DMS 273 treated with DMSO at 0.1 percent for 48 hours (cell line): ENCODE data around the gene GNAL.
"Not testable (repeated sequence)": the region's sequence is repeated elsewhere in the genome, so short reads cannot be mapped to it uniquely, and the experiment has no call there.

Experiments
- DNase-seq: peaks from one replicate; lab custom pipeline; 2025; lab: John Stamatoyannopoulos, UW

The GNAL gene

DNA sequence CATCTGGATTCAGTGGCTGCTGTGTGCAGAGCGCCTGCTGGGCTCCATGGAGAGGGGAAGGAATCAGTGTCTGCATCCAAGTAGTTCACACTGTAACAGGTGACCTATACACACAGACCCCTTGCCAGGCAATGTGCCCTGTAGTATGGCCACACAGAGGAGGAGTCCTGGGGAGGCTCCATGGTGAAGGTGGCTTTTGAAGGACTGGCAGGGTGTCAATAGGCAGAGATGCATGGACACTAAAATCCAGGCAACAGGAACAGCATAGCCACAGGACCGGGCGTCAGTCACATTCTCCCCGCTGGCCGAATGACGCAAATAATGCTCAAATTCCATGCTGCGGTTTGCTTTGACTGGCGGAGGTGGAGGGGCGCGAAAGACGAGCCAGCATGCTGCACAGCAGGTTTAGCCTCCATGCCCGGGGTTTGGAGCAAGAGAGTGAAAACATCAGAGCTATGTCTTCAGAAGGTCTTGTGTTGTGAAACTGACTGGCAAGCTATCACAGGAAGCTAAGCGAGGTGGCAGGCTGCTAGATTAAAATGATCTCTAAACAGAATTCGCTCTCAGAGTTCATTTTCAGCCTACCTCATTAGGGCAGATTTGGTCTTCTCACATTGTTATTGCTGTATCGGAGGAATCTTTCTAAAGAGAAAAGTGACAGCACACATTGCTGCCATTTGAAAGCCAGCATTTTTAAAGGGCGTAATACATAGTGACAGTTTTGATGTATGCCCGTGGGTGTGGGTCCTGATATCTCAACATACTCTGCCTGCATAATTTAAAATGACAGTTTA lies 161.0 kb downstream of the GNAL start:
- DNase-seq = peak; percentile 60

DNA sequence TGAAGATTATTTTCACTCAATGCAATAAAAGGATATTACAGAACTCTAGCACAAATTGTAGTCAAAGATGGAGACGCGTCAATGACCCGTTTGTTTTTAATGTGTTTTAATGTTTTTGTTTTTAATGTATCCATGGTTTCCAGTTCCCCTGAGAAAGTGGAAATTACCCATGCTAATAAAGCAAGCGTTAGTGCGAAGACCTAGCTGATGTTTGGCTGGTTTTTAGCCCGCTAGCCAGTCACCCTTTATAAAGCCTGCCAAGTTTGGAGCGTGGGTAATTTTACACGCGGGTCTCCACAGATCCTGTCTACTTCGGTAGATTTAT lies 161.7 kb downstream of the GNAL start:
- peak; percentile 23 for DNase-seq

DNA sequence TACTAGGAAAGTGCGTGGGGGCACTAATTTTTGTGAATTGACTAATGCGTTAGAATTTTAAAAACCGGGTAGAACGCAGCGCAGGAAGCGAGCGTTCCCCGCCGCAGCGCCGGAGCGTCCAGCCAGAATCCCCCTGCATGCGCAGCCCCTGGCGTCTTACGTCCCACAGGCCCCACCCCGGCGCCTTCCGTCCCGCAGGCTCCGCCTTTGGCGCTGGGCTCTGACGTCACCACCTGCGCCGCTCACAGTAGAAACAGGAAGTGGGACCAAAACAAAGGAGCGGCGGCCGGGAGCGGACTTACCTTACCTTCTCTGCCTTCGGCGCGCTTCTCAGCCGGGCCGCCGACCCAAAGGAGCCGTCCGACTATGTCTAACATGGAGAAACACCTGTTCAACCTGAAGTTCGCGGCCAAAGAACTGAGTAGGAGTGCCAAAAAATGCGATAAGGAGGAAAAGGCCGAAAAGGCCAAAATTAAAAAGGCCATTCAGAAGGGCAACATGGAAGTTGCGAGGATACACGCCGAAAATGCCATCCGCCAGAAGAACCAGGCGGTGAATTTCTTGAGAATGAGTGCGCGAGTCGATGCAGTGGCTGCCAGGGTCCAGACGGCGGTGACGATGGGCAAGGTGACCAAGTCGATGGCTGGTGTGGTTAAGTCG lies 162.2 kb downstream of the GNAL start, which contains the start of gene CHMP1B:
Gene CHMP1B, plus strand, starts transcription at position 268 of the 660 bp plus-strand sequence. Its CDS starts 99 bp downstream, at position 367.
- DNase-seq = peak; percentile 76

DNA sequence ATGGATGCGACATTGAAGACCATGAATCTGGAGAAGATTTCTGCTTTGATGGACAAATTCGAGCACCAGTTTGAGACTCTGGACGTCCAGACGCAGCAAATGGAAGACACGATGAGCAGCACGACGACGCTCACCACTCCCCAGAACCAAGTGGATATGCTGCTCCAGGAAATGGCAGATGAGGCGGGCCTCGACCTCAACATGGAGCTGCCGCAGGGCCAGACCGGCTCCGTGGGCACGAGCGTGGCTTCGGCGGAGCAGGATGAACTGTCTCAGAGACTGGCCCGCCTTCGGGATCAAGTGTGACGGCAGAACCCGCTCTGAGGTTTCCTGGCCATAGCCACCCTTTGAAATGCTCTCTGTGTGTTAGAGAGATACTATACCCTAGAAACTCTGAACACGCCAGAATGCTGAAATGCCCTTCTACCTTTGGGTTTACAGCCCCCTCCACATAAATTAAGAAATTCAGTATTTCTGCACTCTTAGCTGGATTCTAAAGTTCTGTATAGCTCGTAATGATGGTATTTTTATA lies 162.8 kb downstream of the GNAL start:
- DNase-seq = no peak

DNA sequence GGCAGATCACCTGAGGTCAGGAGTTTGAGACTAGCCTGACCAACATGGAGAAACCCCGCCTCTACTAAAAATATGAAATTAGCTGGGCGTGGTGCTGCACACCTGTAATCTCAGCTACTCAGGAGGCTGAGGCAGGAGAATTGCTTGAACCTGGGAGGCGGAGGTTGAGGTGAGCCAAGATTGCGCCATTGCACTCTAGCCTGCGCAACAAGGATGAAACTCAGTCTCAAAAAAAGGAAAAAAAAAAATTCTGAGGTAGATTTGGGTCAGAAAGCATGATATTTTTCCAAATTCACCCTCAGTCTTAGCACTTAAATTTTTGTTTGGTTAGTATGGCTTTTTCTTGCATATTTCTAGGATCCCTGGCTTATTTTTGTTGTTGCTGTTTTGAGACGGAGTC lies 165.5 kb downstream of the GNAL start:
- not testable (repeated sequence) for DNase-seq

DNA sequence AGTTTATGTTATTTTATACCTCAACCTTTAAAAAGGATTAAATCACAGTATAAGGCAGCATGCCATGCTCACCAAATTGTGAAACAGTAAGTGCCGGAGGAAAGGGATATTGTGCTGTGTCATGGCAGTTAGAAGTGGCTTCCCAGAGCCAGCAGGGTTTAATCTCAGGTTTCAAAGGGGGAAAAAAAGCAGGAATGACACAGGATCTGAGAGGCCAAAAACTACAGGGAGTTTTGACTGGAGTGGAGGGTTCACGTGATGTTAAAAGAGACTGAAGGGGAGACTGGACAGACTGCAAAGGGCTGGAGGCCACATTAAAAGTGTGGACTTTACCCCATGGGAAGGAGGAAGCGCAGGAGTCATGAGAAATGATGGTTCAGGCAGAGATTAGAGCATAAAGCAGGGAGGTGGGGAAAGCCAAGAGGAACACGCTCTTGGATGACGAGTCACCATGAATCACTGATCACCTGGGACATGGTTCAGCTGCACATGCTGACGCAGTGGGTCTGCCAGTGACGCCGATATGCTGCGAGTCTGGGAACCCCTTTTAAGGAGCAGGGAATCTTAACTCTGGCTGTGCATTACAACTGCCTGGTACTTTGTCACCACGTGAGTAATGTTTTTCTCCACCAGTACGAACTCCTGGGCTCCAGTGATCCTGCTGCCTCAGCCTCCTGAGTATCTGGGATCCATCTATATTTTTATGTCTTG lies 168.3 kb downstream of the GNAL start:
- DNase-seq = peak; percentile 61

DNA sequence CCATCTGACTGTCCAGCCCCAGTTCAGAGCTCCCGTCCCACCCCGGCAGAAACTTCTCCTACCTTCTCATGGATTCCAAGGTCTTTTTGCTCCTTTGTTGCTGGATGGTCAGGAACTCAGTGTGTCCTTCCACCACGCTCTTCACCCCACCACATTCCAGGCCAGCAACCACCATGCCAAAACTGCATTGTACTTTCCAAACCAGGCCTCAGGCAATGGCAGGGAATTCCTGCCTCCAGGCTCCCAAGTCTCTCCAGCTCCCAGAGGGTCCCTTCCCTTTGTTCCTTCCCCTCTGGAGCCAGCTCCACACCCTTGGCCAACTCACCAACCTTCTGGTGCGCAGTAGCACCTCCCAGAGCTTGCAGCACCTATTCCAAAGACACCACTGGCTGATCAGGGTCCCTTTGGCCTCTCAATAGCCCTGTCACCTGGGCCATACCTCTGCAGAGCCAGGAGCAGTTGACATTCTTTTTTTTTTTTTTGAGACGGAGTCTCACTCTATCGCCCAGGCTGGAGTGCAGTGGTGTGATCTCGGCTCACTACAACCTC lies 170.3 kb downstream of the GNAL start:
- no peak for DNase-seq

DNA sequence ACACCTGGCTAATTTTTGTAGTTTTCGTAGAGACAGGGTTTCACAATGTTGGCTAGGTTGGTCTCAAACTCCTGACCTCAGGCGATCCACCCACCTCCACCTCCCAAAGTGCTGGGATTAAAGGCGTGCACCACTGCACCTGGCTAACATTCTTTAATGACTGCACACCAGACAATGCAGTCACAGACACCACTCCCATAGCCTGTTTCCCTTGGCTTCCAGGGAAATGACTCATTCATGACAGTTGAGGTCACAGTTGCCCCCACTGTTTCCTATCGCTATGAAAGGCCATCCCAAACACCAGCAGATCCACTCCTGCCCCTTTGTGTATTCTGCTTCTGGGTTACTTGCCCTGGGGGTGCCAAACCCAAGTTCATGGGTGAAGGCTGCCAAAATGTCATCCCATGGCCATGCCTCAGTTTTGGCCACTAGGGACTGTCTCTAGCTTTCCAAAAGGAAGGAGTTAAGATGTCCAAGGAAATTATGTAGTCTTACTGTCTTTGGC lies 170.9 kb downstream of the GNAL start:
- DNase-seq = no peak

DNA sequence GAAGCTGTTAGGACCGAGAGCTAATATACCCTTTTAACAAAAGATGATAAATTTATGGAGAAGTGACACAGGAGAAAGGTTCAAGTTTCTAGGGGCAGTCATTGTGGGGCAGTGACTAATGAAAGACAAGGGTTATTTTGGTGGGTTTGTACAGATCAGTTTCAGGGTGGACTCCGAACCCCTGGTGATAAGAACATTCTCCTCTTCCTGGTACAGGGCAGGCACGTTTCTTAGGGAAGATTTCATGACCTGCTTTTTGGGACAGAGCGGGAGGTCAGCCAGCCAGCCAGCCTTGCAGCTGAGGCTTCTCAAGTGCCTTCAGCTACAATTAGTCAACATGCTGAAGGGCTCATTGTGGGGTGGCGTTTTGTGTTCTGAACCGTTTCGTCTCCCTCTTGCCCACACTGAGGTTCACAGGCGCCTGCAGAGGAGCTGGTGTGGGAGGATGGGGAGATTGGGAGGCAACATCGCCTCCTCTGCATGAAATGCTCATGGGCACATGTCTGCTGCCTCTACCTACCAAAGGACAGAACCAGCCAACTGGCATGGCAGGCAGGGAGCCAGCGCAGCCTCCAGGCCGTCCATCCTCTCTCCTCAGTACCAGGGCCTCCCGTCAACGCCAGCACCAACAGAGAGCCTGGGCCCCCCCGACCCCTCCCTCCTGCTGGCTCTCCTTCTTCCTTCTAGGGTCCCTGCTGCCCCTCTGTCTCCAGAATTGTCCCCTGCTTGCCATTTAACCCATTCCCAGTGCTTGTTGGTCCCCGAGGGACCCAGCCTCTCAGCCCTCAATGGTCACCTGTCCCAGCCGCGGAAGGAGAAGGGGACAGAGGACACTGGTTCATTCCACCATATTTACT lies 171.8 kb downstream of the GNAL start:
- no peak for DNase-seq

DNA sequence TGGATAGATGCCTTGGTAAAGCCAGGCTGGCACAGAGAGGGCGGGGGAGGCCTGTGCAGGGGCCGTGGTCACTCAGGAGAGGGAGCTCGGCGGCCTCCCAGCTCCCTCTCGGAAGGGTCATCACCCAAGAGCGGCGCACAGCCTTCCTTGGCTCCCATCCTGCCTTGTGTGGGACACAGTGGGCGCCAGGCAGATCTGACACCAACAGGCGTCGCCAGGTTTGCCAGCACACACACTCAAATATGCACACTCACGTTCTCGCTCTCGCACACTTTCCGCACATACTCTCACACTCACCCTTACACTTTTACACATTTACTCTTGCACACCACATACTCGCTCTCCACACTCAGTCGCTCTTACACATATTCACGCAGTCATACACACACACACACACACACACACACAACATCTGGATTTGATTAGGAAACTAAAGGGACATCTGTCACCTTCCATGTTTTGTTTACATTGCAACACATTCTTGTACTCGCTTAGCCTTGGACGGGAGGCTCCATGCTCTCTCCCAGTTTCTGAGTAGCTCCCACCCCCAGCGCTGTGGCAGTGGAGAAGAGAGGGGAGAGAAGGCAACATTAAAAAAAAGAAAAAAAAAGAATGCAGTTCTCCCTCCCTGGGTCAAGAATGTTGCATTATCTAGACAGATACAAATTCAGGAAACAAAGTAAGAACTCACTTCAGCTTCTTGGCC lies 172.7 kb downstream of the GNAL start:
- DNase-seq = peak; percentile 15

DNA sequence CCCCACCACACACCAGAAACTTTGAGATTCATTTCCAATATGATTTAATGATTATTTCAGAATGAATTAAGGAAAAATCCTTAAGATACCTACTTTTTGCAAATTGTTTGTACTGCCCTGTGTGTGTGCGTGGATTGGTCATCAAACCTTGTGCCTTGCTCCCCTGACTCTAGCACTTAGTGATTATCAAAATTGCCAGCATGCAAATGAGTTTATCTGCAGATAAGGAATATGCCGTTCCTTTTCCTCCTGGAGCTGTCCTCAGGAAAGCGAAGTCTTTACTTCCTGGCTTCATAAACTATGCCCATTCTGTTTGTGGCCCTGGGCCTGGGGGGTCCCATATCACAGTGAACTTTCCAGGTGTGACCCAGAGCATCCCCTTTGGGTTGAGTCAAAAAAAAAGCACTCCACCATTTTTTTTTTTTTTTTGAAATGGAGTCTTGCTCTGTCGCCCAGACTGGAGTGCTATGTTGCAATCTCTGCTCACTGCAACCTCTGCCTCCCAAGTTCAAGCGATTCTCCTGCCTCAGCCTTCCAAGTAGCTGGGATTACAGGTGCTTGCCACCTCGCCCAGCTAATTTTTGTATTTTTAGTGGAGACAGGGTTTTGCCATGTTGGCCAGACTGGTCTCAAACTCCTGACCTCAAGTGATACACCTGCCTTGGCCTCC lies 173.5 kb downstream of the GNAL start:
- no peak for DNase-seq

DNA sequence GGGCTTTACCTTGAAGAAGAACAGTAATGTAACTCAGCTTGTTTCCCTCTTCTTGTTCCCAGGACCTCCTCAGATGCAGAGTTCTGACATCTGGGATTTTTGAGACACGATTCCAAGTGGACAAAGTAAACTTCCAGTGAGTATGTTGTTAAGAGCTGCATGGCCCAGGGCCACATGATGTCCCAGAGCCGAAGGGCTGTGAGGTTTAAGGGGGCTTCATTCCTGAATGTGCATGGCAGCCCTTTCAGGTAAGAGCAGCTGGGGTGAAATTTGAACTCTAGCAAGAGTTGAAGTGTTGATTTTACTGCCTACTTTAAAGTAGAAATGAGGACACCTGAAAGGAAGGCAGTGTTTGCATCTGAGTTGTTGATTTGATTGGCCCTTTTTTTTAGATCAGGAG lies 175.4 kb downstream of the GNAL start:
- DNase-seq = no peak

DNA sequence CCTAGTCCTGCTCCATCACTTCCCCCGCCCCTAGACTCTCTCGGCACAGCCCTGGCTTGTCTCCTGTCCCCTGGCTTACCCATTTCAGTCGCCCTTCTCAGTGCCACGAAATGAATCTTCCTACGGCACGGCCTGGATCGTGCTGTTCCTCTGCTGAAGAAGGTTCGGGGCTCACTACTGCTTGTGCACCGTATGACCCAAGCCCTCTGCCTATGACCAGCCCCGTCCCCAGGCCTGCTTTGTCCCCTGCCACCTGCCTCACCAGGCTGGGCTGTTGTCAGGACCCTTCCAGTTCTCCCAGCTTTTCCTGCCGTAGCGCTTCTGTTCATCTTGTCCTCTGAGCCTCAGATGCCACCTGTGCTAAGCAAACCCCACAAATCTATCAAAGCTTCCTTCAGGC lies 176.0 kb downstream of the GNAL start:
- no peak for DNase-seq

DNA sequence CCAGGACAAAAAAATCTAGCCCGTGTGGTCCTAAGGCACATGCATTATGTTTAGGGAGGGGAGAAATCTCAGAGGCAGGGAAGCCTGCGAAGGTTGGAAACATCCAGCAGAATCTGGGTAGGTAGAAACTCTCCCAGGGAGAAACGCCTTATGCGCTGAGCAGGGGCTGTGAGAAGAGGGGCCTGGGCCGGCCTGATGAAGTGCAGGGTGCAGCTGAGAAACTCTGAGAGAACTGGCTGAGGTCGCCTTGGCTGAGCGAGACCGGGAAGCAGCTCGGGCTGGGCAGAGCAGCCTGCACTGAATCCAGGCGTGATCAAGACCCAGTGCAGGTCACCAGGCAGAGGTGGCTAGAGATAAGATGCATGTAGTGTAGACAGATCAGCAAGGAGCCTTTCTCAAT lies 177.3 kb downstream of the GNAL start:
- DNase-seq = no peak

DNA sequence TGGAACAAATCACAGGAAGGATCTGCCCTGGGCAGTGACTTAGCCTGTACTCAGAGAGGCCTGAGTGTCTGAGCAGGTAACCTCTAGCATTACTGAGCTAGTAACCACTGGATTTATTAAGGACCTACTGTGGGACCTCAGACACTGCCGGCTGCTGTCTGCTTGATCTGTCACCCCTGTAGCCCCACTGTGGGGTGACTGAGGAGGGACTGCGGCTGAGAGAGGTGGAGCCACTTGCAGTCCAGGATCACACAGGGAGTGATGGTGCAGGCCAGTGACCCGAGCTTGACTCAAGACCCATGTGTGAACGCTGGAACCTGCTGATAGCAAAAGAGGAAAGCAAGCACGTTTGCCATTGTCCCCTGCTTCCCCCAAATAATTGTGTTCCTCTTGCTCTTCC lies 177.7 kb downstream of the GNAL start:
- DNase-seq = no peak

DNA sequence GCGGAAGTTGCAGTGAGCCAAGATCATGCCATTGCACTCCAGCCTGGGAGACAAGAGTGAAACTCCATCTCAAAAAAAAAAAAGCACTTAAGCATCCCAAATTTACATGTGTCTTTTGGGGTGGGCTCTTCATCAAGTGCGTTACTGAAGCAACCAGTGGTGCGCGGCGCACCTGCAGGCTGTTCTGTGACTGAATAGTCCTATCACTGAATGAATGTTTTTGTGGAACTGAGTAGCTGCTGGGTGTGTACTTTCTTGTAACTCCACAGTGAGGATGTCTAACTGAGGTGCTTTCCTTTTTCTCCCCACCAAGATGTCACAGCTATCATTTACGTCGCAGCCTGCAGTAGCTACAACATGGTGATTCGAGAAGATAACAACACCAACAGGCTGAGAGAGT lies 179.2 kb downstream of the GNAL start:
- DNase-seq = no peak

DNA sequence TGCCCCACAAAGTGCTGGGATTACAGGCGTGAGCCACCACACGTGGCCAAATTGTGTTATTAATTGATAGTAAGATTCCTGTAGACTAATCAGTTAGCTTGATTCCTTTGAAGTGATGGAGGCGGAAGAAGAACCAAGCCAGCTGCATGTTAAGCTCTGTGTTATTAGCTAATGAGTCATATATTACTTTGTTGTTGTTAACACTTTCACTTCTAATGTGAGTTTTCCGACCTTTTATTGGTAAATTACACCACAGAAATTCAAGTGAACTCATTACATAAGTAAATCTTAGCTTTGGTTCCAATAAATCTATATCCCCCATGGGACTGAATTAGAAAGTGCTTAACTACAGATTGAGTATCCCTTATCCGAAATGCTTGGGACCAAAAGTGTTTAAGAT lies 182.4 kb downstream of the GNAL start:
- no peak for DNase-seq

DNA sequence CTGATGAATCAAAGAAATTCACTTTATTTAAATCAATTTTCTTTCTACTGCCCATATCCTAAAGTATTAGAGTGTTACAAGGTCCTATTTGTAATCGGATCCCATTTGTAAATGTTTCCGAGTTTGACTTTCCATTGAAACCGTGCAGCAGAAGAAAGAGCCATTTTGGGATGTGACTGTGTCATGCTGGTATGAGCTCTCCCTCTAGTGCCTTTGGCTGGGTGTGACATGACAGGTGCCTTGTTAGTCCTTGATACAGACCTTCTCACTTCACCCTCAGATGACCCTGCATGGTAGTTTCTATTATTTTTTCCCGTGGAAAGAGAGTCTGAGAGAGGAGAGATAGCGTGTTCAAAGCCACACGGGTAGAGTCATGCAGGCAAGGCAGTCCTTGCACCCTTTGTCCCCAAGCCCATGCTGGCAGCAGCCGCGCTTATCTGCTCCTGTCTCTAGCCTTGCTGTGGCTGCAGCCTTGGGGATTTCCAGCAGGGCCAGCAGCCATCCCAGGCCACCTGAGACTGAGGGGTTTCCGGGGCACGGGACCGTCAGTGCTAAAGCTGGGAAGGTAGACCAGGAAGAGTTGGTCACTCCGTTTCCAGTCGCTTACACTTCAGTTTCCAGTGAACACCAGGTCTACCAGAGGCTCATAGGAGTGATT lies 183.5 kb downstream of the GNAL start:
- DNase-seq = no peak

DNA sequence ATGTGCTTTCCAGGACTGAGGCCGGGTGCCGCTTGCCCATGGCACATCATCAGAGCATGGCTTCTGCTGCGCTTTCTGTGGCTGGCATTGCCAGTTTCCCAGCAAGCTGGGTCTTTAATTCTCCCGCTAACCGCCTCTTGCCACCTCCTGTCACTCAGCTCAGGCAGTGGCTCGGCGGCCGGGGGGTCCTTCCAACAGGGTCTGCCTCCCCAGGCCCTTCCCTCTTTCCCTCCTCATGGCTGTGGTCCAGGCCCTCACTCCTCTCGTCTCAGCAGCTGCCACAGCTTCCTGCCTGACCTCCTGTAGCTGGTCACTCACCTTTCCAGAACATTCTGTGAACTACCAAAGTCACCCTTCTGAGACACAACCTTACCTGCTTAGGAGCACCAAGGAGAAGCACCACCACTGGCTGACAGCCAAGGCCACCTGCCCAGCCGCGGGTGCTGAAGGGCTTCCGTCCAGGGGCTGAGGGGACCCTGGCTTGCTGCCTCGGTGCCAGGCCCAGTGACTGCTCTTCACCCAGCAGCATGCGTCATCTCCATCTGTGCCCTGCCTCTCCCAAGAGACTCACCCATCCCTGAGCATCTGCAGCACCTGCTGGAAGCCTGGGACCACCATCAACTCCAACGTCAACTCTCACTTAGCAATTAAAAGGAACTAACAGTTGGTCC lies 184.7 kb downstream of the GNAL start:
- DNase-seq = no peak
